ENCODE measurements around the gene ITGAE.
A peak's percentile ranks its signal among the peaks of the same experiment; 100 is the strongest.
"Not testable (repeated sequence)": the region's sequence is repeated elsewhere in the genome, so short reads cannot be mapped to it uniquely, and the experiment has no call there.

The ITGAE gene

DNA sequence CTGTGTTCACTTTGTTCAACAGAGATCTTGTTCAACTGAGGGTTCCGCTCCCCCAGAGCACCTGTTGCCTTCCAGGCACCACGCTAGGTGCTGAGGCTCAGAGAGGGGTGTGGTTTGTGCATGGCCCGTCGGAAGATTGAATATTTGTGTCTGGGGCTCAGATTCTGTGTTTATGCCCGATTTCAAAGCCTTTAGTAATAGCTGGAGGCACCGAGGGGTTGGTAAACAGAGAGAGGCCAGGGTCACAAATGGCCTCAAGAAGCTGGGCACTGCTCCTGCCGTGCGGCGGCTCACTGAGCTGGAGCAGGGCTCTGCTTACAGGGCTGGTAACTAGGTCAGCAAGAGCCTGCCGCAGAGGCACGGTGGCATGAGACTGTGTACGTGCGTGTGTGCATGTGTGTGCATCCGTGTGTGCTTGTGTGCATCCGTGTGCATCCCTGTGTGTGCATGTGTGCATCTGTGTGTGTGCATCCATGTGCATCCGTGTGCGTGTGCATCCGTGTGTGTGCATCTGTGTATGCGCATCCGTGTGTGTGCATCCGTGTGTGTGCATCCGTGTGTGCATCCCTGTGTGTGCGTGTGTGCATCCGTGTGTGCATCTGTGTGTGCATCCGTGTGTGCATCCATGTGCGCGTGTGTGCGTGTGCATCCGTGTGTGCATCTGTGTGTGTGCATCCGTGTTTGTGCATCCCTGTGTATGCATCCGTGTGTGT, 5.4 kb downstream of the ITGAE start:
- no peak for DNase-seq

DNA sequence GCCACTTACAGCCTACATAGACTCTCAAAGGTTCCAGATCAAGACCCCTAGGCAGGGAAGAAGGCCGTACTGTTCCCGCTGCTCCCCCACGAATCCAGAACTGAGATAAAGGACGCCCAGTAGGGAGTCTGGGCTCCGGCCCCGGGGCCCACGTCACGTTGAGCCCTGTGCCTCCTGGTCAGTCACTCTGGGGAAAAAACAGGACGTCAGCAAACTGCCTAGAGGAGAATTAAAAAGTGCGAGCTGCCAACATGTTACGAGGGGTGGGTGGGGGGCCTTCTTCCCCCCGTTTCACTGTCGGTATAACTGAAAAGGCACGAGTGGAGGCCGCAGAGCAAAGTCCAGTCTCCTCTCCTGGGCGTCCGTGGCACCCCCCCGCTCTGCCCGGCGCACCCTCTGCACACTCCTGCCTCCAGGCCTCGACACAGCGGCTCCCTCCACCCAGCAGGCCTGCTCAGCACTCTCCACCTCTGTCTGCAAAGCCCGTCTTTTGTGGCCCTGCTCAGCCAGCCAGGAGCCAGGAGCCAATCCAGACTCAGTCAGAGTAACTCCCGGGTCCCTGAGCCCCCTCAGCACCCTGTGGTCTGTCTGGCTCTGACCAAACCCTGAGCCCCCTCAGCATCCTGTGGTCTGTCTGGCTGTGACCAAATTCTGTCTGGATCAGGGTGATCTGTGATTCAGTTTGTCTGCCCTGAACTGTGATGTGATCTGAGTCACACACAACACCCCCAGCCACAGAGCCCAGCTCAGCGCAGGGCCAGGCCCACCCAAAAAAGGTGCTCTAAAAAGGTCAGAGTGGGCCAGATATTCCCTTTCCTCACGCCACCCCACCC, 6.2 kb downstream of the ITGAE start:
- peak; percentile 64 for DNase-seq

DNA sequence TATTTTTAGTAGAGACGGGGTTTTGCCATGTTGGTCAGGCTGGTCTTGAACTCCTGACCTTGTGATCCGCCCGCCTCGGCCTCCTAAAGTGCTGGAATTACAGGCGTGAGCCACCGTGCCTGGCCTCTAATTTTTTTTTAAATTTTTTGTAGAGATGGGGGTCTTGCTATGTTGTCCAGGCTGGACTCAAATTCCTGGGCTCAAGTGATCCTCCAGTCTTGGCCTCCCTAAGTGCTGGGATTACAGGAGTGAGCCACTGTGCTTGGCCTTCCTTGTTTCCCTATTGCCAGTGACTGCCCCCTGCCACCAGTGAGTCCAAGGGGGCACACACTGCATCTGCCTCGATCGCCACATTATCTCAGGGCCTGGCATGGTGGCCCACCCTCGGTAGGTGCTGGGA, 6.8 kb downstream of the ITGAE start:
- DNase-seq: not testable (repeated sequence)

DNA sequence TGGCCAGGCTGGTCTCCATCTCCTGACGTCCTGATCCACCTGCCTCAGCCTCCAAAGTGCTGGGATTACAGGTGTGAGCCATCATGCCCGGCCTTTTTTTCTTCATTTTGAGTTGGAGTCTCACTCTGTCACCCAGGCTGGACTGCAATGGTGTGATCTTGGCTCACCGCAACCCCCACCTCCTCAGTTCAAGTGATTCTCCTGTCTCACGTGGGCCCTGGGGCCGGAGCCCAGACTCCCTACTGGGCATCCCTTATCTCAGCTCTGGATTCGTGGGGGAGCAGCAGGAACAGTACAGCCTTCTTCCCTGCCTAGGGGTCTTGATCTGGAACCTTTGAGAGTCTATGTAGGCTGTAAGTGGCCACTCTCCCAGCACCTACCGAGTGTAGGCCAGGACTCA, 7.7 kb downstream of the ITGAE start:
- DNase-seq: not testable (repeated sequence)

DNA sequence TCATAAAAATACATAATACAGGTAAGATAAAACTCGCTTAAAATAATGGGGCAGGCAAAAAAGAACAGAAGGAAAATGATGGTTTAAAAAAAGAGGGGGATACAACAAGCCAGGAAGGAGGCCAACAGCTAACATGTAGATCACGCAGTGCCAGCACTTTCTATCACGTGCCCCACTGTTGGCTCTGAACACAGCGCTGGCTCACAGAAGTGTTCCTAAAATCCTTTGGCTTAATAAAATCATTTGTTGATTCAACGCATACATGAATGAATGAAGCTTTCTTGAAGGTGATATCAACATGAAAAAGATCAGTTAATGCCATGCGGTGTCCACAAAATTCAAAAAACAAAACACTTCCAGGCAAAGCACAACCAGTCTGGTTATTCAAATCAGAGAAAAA, 8.5 kb downstream of the ITGAE start:
- no peak for DNase-seq

DNA sequence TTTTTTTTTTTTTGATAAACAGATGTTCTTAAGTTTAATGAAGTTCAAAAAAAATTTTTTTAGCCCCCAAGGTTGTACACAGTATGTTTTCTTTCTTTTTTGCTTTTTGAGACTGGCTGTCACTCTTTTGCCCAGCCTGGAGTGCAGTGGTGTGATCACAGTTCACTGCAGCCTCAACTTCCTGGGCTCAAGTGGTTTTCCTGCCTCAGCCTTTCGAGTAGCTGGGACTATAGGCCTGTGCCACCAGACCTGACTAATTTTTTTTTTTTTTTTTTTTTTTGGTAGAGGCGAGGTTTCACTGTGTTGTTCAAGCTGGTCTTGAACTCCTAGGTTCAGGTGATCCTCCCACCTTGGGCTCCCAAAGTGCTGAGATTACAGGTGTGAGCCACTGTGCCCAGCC, 12.8 kb downstream of the ITGAE start:
- DNase-seq: no peak

DNA sequence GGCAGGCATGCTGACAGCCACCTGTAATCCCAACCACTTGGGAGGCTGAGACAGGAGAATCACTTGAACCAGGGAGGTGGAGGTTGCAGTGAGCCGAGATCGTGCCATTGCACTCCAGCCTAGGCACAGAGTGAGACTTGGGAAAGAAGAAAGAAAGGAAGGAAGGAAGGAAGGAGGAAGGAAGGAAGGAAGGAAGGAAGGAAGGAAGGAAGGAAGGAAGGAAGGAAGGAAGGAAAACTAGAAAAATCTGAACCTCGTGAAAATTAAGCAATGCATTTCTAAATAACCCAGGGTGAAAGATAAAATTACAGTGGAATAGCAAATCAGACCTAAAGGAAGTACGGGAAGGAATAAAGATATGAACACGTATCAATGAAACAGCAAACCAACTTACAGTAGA, 15.7 kb downstream of the ITGAE start:
- not testable (repeated sequence) for DNase-seq

DNA sequence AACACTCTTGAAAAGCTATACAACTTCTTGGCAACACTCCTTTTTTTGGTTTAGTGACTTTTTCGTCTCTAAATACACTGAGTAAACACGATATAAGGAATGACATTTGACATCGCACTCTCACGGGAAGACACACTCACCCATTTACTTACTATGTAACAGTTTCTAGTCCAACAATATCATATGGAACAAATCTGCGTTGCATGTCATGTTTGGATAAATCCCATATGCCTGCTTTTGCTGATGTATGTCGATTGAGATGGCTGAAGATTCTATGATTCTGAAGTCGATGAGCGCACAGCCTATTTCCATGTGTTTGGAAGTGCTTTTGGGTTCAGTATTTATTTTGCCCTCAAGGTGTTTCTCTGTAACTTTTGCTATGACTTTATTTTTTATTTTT, 18.2 kb downstream of the ITGAE start:
- DNase-seq: no peak

DNA sequence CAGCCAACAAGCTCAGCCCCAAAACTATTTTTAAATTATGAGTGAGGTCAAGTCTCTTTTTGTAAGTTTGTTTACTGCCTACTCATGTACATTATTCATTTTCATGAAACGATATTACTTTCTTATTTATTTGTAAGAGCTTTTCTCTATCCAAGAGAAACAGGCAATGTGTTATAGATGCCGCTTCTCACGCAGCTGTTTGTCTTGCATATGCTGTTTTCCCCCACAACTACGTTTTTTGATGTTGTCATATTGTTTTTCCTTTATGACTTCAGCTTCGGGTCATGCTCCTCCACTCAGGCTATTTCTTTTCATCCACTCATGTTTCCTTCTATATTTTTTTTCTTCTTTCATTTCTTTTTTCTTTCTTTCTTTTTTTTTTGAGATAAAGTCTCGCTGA, 20.0 kb downstream of the ITGAE start:
- no peak for DNase-seq

DNA sequence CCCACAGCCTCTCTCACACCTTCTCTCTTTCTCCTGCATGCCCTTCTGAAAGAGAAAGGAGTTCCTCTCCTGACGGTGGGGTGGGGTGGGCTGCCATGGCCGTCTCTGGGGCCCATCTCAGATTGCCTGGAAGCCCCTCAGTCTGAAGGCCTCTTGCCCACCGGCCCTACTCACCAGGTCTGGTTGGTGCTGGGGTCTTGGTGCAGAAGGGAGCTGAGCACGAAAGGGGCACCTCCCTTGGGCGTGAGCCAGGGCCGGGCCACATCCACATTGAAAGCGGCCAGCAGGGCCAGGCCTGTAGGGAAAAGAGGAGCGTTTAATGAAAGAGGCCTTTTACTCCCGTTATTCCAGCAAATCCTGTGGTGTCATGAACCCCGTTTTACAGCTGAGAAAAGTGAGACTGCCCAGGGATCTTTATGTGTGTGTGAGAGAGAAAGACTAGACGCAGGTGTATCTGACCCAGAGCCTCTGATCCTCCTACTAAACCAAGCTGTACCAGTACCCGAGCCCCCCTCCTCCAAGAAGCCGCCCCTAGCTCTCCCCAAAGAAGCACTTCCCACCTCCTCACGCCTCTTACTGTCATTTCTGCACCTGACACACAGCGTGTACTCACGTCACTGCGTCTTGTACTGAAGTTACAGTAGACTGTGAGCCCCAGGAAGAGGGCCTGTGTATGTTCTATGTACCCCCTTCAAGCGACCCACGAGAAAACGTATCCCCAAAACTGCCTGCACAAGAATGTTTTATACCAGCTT, 23.4 kb downstream of the ITGAE start:
- DNase-seq: no peak

DNA sequence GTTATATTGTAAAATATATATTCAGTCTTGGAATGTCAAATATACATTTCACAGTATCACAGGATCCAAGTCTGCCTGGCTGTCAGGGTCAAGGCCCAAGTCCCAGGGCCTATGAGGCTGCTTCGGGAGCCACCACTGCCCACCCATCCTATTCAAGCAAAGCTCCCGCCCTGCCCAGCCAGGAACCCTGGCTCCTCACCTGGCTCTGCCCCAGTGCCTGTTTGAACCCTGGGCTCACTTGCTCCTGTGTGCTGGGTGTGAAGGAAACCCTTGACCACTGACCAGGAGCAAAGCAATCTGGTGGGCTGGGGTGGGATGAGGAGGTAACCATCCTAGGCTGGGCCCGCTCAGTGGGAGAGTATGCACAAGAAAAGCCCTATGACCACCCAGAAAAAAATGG, 27.0 kb downstream of the ITGAE start:
- DNase-seq: no peak

DNA sequence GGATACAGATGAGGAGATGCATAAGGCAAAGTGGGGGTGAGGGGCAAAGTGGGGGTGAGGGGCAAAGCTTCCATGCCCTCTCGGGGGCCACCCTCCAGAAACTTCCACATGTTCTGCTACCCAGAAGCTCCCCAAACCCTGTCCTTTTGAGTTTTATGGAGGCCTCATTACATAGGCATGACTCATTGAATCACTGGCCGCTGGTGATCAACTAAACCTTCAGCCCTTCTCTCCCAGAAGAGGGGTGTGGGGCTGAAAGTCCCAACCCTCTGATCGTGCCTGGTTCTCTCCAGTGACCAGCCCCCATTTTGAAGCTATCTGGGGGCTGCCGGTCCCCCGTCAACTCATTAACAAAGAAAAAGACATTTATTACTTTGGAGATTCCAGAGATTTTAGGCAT, 27.5 kb downstream of the ITGAE start:
- peak; percentile 66 for DNase-seq

DNA sequence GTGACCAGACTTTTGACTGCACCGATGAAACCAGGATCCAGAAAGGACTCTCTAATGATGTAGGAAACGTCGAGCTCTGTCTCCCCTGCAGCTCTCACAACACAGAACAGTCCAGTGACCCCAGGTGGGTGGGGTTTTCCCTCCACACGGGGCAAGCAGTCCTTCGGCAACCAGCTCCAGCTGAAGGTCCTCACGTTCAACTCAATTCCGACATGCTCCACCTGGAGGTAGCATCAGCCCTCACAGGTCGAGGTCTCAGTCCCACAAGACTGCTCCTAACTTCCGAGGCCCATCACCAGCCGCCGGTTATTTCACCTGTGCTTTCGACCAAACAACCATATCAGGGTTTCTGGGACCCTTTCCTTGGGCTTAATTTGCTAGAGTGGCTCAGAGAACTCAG, 28.2 kb downstream of the ITGAE start:
- DNase-seq: no peak

DNA sequence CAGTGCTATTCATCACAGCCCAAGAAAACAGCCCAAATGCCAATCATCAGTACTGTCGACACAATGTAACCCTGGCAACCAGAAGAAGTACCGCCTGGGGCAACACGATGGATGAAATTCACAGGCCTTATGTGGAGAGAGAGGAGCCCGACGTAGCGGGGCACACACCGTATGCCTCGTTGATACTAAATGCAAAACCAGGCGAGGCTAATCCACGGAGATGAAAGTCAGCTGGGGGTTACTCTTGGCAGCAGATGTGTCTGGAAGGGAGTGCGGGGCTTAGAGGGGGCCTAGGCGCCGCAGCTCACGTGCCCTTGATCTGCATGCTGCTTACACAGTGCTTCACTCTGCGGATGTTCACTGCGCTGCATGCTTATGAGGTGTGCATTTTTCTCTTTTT, 29.8 kb downstream of the ITGAE start:
- no peak for DNase-seq

DNA sequence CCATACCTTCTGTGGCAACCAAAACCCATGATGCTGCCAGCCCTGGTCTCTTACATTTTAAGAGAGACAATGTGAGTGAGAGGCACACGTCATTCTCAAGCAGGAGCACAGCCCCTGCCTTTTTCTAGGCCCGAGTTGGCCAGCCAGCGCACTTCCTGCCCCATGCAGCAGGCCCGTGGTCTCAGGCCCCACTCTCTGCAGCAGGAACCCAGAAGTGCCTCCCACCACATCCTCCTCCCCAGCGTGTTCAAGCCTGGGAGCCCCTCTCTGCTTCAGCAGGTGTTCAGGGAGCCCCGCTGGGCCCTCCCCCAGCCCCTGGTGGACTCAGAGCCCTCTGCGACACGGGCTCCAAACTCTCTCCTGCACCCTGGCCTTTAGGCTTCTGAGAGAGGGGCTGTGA, 30.5 kb downstream of the ITGAE start:
- DNase-seq: no peak

DNA sequence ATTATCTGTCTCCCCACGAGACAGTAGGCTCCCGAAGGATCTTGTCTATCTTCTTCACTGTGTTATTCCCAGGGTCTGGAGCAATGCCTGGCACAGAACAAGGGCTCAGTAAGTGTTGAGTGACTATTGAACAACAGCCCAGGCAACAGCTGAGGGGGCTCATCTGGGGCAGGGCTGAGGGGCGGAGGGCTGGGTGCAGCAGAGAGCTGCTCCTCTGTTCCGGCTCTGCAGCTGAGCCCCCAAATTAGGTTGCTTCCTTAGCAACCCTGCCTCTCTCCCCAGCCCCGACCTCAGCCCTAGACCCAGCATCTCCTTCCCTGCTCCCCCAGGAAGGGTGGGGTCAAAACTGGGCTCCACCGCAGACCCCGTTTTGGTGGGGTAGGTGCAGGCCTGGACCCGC, 32.2 kb downstream of the ITGAE start:
- DNase-seq: no peak

DNA sequence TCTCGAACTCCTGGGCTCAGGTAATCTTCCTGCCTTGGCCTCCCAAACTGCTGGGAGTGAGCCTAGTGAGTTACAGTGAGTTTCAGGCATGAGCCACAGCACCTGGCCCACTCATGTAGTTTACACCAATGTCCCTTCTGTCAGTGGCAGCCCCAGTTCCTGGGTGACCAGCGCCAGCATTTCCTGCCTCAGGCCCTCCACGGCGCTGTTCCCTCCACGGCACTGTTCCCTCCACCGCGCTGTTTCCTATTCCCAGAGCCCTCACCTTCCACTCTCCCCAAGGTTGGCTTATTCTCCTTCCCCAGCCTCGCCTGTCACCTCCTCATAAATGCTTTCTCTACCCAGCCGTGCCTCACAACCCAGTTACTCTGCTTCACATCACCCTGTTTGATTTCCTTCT, 32.6 kb downstream of the ITGAE start:
- no peak for DNase-seq

DNA sequence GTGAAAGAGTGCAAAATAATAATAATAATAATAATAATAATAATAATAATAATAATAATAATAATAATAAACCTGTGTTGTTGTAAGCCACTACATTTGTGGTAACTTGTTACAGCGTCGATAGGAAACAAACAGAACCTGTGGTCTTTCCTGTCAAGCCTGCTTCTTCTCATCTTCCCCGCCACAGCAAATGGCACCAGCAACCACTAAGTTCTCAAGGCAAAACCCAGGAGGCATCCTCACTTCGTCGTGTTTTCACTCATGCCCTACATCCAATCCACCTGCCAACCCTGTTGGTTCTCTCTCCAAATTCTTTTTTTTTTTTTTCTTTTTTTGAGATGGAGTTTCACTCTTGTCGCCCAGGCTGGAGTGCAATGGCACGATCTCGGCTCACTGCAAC, 34.2 kb downstream of the ITGAE start:
- no peak for DNase-seq

DNA sequence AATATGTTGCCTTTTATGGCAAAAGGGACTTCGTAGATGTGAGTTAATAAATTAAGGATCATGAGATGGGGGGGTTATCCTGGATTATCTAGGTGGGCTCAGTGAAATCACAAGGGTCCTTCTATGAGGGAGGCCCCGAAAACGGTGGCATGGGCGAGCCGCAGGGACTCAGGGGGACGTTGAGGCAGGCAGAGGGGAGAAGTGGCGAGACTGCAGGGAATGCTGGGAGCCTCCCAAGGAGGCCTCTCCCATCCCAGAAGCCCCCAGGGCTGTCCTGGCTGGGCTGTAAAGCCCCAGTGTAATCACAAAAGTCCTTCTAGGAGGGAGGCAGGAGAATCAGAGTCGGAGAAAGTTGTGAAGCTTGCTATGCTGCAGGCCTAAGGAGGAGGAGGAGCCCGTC, 35.0 kb downstream of the ITGAE start:
- no peak for DNase-seq

DNA sequence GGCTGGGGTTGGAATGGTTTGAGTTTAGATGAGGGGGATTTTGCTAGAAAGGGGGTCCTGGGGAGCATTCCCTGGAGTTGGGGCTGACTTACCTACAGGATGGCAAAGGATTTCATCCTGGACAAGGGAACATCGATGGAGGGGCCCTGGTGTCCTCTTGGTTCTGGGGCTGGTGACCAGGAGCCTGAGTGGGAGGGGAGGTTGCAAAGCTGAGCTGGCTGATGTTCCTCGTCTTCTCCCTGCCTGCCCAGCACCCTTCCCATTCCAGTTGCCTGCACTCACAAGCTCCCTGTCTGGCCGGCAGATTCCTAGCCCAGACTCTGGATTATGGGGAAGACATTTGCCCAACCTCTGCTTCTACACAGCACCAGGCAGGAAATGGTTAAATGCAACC, 37.2 kb downstream of the ITGAE start:
- DNase-seq: no peak

DNA sequence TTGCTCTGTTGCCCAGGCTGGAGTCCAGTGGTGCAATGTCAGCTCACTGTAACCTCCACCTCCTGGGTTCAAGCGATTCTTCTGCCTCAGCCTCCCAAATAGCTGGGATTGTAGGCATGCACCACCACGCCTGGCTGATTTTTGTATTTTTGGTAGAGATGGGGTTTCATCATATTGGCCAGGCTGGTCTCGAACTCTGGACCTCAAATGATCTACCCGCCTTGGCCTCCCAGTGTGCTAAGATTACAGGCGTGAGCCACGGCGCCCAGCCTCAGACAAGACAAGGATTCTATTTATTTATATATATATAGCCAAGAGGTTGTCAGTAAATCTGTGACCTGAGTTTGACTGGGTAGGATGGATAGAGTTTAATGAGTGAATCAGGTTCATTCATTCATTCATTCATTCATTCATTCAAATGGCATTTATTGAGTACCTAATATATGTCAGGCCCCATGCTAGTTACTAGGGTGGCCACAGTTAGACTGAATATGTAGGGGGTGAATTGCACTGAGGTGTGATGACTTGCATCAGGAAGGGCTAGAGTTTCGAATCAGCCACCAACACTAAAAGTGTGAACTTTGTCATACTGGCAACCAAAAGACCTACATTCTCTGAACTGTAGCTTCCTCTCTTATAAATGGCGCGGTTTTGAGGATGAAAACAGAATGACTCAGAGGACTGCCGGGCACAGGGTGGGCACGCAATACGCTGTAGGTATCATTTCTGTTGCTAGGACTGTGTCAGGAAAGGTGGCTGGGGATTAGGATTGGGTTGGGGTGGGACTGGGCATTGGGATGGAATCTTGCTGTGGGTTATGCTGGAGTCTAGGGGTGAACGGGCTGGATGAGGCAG, 37.8 kb downstream of the ITGAE start:
- no peak for DNase-seq

DNA sequence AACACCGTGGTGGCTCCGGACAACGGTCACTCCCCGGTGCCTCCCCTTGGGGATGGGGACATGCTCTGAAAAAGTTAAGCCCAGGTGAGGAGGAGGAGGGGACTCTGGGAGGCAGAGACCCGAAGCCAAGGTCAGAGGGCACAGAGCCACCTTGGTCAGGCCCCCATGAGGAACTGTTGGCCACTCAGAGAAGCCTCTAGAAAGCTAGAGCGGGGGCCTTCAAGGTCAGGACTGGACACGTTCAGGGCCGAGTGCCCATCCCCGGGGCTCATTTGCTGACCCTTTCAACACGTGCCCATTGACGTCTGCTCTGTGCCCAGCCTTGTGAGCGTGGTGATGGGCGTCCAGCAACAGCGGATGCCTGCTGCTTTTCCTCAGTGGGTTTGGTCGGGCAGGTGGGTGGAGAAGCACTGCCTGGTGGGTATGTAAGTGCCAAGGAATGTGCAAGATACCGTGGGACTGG, 39.0 kb downstream of the ITGAE start:
- DNase-seq: no peak

Data from fibroblast of skin of back (primary cell).